ENCODE data around the gene LTBP1. TPM values are rescaled to one million over a fixed set of nuclear protein-coding genes. Genes with fewer than 3 reads are reported as not detected.

Gene LTBP1
- total RNA-seq, 1 experiment from 2014 or later, result 28.5 TPM

DNA sequence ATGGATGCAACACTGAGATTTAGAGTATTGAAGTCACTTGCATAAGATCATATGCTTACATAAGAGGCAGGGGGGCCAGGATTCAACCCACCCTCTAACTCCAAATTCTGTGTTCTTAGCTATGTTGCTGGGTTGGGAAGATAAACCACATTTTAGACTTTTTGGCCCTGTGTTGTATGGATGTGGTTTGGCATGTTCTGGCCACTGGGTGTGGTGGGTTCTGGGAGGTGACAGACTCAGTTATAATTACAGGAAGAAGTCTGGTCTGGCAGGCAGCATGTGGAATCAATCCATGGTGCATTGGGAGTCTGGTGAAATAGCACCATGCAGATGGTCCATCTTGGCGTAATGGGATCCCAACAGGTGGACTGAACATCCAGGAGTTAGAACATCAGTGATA lies 138.9 kb downstream of the LTBP1 start:
- H3K79me2 ChIP-seq (ENCODE audit: insufficient read depth, low read length), result no peaks in the 10 kb centered on the region
- H3K9me3 ChIP-seq (ENCODE audit: control insufficient read depth, low read depth, low read length), result no peaks in the 10 kb centered on the region
- no peak overlapping the region for H2BK15ac ChIP-seq (ENCODE audit: low read depth, low read length)
- no peak overlapping the region for H4K5ac ChIP-seq (ENCODE audit: insufficient read length, low read depth, low read length)
- no peak overlapping the region for H2AFZ ChIP-seq (ENCODE audit: low read length)
- H3K4me2 ChIP-seq (ENCODE audit: insufficient read depth, insufficient read length, low read length), result no peak overlapping the region
- H3K27me3 Mint-ChIP-seq (ENCODE audit: low read depth), result peaks cover 49% of the 10 kb centered on the region
- H2BK20ac ChIP-seq (ENCODE audit: low read depth, low read length, poor library complexity, severe bottlenecking), result no peak overlapping the region
- H2BK12ac ChIP-seq (ENCODE audit: insufficient read length, low read depth, low read length), result no peak overlapping the region
- no peak for DNase-seq
- H4K91ac ChIP-seq (ENCODE audit: insufficient read length, low read depth, low read length), result no peak overlapping the region
- no peak overlapping the region for H3K14ac ChIP-seq (ENCODE audit: insufficient read depth, low read length)
- no peak overlapping the region; a peak in 1 of 7 replicates for H3K27ac Mint-ChIP-seq
- no peaks in the 10 kb centered on the region for H3K79me1 ChIP-seq (ENCODE audit: insufficient read depth, low read depth, low read length, poor library complexity, severe bottlenecking)
- no peaks in the 10 kb centered on the region for H3K23me2 ChIP-seq (ENCODE audit: insufficient read length, low read depth, low read length, poor library complexity, severe bottlenecking)
- peaks cover 9 to 15% of the 10 kb centered on the region in 2 experiments for H3K4me1 Mint-ChIP-seq
- H3K27me3 ChIP-seq (ENCODE audit: insufficient read depth, low read length), result peaks cover 4% of the 10 kb centered on the region; the same call in 1 of the 2 replicates
- no peak overlapping the region for H2AK5ac ChIP-seq (ENCODE audit: insufficient read length, low read length)
- no peak overlapping the region for H2BK5ac ChIP-seq (ENCODE audit: insufficient read length, low read length)
- H4K20me1 ChIP-seq (ENCODE audit: control insufficient read depth, insufficient read depth, insufficient read length), result no peaks in the 10 kb centered on the region
- H3K9ac ChIP-seq (ENCODE audit: extremely low read depth, insufficient read length, low read length), result no peak overlapping the region
- no peak overlapping the region for H3K27ac ChIP-seq (ENCODE audit: insufficient read length, low read depth, low read length)
- no peak overlapping the region for H3T11ph ChIP-seq (ENCODE audit: low read length)
- no peaks in the 10 kb centered on the region for H3K4me1 ChIP-seq (ENCODE audit: insufficient read depth, low read length)
- H2BK120ac ChIP-seq (ENCODE audit: low read depth, low read length, poor library complexity, severe bottlenecking), result no peak overlapping the region
- no peak overlapping the region for H3K4me3 Mint-ChIP-seq
- no CpG with 5 or more reads among the region's 1 CpG for WGBS (ENCODE audit: extremely low coverage, insufficient read length, low lambda C conversion rate)
- TF ChIP-seq, protein P1, sequence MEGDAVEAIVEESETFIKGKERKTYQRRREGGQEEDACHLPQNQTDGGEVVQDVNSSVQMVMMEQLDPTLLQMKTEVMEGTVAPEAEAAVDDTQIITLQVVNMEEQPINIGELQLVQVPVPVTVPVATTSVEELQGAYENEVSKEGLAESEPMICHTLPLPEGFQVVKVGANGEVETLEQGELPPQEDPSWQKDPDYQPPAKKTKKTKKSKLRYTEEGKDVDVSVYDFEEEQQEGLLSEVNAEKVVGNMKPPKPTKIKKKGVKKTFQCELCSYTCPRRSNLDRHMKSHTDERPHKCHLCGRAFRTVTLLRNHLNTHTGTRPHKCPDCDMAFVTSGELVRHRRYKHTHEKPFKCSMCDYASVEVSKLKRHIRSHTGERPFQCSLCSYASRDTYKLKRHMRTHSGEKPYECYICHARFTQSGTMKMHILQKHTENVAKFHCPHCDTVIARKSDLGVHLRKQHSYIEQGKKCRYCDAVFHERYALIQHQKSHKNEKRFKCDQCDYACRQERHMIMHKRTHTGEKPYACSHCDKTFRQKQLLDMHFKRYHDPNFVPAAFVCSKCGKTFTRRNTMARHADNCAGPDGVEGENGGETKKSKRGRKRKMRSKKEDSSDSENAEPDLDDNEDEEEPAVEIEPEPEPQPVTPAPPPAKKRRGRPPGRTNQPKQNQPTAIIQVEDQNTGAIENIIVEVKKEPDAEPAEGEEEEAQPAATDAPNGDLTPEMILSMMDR (conservative IDR thresholded peaks at IDR 0.05), result no peak
- H3K23ac ChIP-seq (ENCODE audit: insufficient read length, low read depth, low read length), result no peak overlapping the region
- H3K36me3 Mint-ChIP-seq (ENCODE audit: insufficient read depth in 1 of 3, low read depth in 3 of 3), result peaks cover 0 to 6% (median 0%) of the 10 kb centered on the region in 3 experiments; a peak in 3 of 7 replicates
- H3K56ac ChIP-seq (ENCODE audit: insufficient read length, low read depth, low read length), result no peak overlapping the region
- H3K18ac ChIP-seq (ENCODE audit: insufficient read length, low read depth, low read length), result no peak overlapping the region
- no peak overlapping the region for H3K4ac ChIP-seq (ENCODE audit: low read depth, low read length)
- no peak overlapping the region for H4K8ac ChIP-seq (replicated peaks; ENCODE audit: insufficient read length, low read depth, low read length)
- no peaks in the 10 kb centered on the region for H3K9me3 Mint-ChIP-seq
